DMS 273 treated with DMSO at 0.1 percent for 48 hours (cell line): Measurements from ENCODE around the gene PATE4.

Source experiments
- DNase-seq: peaks from one replicate; lab custom pipeline; 2025; lab: John Stamatoyannopoulos, UW

The PATE4 gene

GRCh38 chr11:125887373-125888324 lies 54.5 kb downstream of the PATE4 start, which contains the start of gene HYLS1:
Gene HYLS1, plus strand, starts transcription at chr11:125887668. Its CDS starts 11,701 bp downstream, at chr11:125899369.
- peak; percentile 49 for DNase-seq
